ENCODE data around the gene CATSPERB.

CATSPERB gene

DNA sequence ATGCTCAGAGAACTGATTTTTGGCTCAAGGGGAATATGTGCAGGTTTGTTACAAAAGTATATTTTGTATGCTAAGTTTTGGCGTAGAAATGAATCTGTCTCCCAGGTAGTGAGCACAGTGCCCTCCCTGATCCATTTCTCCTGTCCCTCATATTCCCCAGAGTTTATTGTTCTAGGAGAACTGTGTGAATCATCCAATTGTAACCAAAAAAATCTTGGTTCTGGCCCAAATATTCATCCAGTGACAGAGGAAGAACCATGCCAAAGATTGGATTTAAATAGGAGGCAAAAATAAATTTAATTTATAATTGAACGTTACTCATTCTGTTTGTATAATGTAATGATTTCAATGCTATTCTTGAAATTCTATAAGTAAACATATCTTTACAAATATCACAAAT is 4.8 kb downstream of the CATSPERB start:
- no peaks in the 10 kb centered on the region for H3K4me1 ChIP-seq (ENCODE audit: control insufficient read depth, insufficient read depth, low read length)
- H3K27ac ChIP-seq (ENCODE audit: extremely low read depth, low read depth, low read length), result no peak overlapping the region
- H3K4me3 ChIP-seq (ENCODE audit: low read depth, low read length), result no peak overlapping the region
- ChIA-PET CTCF (no interaction called here), POLR2A (no interaction called here)
- no peaks in the 10 kb centered on the region for H3K36me3 ChIP-seq (ENCODE audit: control insufficient read depth in 2 of 2, insufficient read depth in 1 of 2, low read length in 2 of 2)
- TF ChIP-seq, protein P1, sequence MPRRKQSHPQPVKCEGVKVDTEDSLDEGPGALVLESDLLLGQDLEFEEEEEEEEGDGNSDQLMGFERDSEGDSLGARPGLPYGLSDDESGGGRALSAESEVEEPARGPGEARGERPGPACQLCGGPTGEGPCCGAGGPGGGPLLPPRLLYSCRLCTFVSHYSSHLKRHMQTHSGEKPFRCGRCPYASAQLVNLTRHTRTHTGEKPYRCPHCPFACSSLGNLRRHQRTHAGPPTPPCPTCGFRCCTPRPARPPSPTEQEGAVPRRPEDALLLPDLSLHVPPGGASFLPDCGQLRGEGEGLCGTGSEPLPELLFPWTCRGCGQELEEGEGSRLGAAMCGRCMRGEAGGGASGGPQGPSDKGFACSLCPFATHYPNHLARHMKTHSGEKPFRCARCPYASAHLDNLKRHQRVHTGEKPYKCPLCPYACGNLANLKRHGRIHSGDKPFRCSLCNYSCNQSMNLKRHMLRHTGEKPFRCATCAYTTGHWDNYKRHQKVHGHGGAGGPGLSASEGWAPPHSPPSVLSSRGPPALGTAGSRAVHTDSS (tag by site-specific recombination; IDR thresholded peaks at IDR 0.05), result no peak
- no peak for TF ChIP-seq ZNF623 (tag by site-specific recombination; IDR thresholded peaks at IDR 0.05)
- TF ChIP-seq, protein P2, sequence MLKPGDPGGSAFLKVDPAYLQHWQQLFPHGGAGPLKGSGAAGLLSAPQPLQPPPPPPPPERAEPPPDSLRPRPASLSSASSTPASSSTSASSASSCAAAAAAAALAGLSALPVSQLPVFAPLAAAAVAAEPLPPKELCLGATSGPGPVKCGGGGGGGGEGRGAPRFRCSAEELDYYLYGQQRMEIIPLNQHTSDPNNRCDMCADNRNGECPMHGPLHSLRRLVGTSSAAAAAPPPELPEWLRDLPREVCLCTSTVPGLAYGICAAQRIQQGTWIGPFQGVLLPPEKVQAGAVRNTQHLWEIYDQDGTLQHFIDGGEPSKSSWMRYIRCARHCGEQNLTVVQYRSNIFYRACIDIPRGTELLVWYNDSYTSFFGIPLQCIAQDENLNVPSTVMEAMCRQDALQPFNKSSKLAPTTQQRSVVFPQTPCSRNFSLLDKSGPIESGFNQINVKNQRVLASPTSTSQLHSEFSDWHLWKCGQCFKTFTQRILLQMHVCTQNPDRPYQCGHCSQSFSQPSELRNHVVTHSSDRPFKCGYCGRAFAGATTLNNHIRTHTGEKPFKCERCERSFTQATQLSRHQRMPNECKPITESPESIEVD (tag by site-specific recombination; IDR thresholded peaks at IDR 0.05), result no peak
- TF ChIP-seq, protein P3, sequence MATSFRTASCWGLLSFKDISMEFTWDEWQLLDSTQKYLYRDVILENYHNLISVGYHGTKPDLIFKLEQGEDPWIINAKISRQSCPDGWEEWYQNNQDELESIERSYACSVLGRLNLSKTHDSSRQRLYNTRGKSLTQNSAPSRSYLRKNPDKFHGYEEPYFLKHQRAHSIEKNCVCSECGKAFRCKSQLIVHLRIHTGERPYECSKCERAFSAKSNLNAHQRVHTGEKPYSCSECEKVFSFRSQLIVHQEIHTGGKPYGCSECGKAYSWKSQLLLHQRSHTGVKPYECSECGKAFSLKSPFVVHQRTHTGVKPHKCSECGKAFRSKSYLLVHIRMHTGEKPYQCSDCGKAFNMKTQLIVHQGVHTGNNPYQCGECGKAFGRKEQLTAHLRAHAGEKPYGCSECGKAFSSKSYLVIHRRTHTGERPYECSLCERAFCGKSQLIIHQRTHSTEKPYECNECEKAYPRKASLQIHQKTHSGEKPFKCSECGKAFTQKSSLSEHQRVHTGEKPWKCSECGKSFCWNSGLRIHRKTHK (tag by site-specific recombination; IDR thresholded peaks at IDR 0.05), result no peak
- TF ChIP-seq ZNF174 (tag by site-specific recombination; IDR thresholded peaks at IDR 0.05), result no peak
- H3K9me3 ChIP-seq (ENCODE audit: control insufficient read depth, insufficient read depth, low read depth, low read length), result no peaks in the 10 kb centered on the region

DNA sequence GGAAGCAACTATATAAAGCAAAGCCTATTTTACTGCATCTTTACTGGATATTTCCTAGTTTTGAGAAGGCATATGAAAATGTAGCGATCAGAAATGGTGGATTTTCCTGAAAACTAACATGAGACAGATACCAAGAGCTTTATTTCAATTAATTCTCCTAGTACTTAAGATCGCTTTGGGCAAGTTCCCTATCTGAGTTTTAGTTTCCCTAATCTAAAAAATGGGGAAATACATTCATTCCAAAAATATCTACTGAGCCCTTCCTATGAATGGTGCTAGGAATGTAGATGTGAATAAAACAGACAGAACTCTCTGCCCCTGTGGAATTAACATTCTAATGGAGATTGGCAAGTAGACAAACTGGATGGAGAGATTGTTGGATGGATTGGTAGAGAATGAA is 8.4 kb downstream of the CATSPERB start:
- ChIA-PET POLR2A (no interaction called here), CTCF (interaction anchor here (0.6 kb wide), 1 partner anchor 103 kb away, joined by 3 read pairs; no protein-coding TSS in a partner anchor)
- Histone ChIP-seq H3K9me3 (ENCODE audit: control insufficient read depth, insufficient read depth, low read depth, low read length) (no peaks in the 10 kb centered on the region), H3K4me1 (ENCODE audit: control insufficient read depth, insufficient read depth, low read length) (no peaks in the 10 kb centered on the region), H3K36me3 (ENCODE audit: control insufficient read depth in 2 of 2, insufficient read depth in 1 of 2, low read length in 2 of 2) (no peaks in the 10 kb centered on the region), H3K4me3 (ENCODE audit: low read depth, low read length) (no peak overlapping the region), H3K27ac (ENCODE audit: extremely low read depth, low read depth, low read length) (no peak overlapping the region)
- TF ChIP-seq KLF9 (tag by site-specific recombination; IDR thresholded peaks at IDR 0.05; ENCODE audit: low read depth), result no peak
- TF ChIP-seq, protein P4, sequence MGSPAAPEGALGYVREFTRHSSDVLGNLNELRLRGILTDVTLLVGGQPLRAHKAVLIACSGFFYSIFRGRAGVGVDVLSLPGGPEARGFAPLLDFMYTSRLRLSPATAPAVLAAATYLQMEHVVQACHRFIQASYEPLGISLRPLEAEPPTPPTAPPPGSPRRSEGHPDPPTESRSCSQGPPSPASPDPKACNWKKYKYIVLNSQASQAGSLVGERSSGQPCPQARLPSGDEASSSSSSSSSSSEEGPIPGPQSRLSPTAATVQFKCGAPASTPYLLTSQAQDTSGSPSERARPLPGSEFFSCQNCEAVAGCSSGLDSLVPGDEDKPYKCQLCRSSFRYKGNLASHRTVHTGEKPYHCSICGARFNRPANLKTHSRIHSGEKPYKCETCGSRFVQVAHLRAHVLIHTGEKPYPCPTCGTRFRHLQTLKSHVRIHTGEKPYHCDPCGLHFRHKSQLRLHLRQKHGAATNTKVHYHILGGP (tag by site-specific recombination; IDR thresholded peaks at IDR 0.05), result no peak
- TF ChIP-seq ZNF10 (tag by site-specific recombination; IDR thresholded peaks at IDR 0.05), result no peak
- TF ChIP-seq, protein P5, sequence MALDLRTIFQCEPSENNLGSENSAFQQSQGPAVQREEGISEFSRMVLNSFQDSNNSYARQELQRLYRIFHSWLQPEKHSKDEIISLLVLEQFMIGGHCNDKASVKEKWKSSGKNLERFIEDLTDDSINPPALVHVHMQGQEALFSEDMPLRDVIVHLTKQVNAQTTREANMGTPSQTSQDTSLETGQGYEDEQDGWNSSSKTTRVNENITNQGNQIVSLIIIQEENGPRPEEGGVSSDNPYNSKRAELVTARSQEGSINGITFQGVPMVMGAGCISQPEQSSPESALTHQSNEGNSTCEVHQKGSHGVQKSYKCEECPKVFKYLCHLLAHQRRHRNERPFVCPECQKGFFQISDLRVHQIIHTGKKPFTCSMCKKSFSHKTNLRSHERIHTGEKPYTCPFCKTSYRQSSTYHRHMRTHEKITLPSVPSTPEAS (tag by site-specific recombination; IDR thresholded peaks at IDR 0.05), result no peak
- TF ChIP-seq HOXC10 (CRISPR knock-in tag; IDR thresholded peaks at IDR 0.05), result no peak
- TF ChIP-seq ZNF658 (tag by site-specific recombination; IDR thresholded peaks at IDR 0.05), result no peak
- TF ChIP-seq, protein P2 (tag by site-specific recombination; IDR thresholded peaks at IDR 0.05), result no peak
- no peak for TF ChIP-seq ZNF266 (tag by site-specific recombination; IDR thresholded peaks at IDR 0.05; ENCODE audit: low read depth)

DNA sequence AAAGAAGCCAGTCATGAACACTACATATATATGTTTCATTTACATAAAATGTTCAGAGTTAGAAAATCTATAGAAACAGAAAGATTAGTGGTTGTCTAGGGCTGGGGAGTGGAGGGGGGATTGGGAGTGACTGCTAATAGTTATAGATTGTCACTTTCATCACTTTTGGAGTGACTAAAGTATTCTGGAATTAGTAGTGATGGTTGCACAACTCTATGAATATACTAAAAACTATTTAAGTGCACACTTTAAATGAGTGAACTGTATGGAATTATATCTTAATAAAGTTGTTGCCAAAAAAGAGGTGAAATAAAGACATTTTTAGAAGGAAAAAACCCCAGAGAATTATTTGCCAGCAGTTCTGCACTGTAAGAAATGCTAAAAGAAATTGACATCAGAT is 9.5 kb downstream of the CATSPERB start:
- TF ChIP-seq, protein P6, sequence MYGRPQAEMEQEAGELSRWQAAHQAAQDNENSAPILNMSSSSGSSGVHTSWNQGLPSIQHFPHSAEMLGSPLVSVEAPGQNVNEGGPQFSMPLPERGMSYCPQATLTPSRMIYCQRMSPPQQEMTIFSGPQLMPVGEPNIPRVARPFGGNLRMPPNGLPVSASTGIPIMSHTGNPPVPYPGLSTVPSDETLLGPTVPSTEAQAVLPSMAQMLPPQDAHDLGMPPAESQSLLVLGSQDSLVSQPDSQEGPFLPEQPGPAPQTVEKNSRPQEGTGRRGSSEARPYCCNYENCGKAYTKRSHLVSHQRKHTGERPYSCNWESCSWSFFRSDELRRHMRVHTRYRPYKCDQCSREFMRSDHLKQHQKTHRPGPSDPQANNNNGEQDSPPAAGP (tag by site-specific recombination; IDR thresholded peaks at IDR 0.05), result no peak
- TF ChIP-seq ZNF596 (tag by site-specific recombination; IDR thresholded peaks at IDR 0.05), result no peak
- TF ChIP-seq ZNF426 (tag by site-specific recombination; IDR thresholded peaks at IDR 0.05), result no peak
- no peak for TF ChIP-seq YY1 (tag by site-specific recombination; IDR thresholded peaks at IDR 0.05)
- H3K27ac ChIP-seq (ENCODE audit: extremely low read depth, low read depth, low read length), result no peak overlapping the region
- ChIA-PET POLR2A (no interaction called here), CTCF (no interaction called here)
- H3K4me3 ChIP-seq (ENCODE audit: low read depth, low read length), result no peak overlapping the region
- no peaks in the 10 kb centered on the region for H3K36me3 ChIP-seq (ENCODE audit: control insufficient read depth in 2 of 2, insufficient read depth in 1 of 2, low read length in 2 of 2)
- H3K9me3 ChIP-seq (ENCODE audit: control insufficient read depth, insufficient read depth, low read depth, low read length), result no peaks in the 10 kb centered on the region
- H3K4me1 ChIP-seq (ENCODE audit: control insufficient read depth, insufficient read depth, low read length), result no peaks in the 10 kb centered on the region

Data from HEK293 (cell line).